ENCODE measurements around the gene OR4A15.

Gene OR4A15

GRCh38 chr11:55367674-55368073 lies at the start of gene OR4A15:
TSS of gene OR4A15 (plus strand) at chr11:55367974. CDS start at chr11:55367974, 0 bp downstream.
- FAIRE-seq (no peak), DNase-seq (ENCODE audit: insufficient read length, low spot score) (no peak)

GRCh38 chr11:55324500-55324899 lies 43.3 kb upstream of the OR4A15 start:
- no peak for FAIRE-seq
- no peak for DNase-seq (ENCODE audit: insufficient read length, low spot score)

GRCh38 chr11:55342901-55343300 lies 24.9 kb upstream of the OR4A15 start, which contains the start of gene OR4A16:
TSS of gene OR4A16 (plus strand) at chr11:55343201. CDS start at chr11:55343201, 0 bp downstream.
- DNase-seq (ENCODE audit: insufficient read length, low spot score) = no peak
- FAIRE-seq = no peak

GRCh38 chr11:55345306-55345705 lies 22.5 kb upstream of the OR4A15 start:
- DNase-seq (ENCODE audit: insufficient read length, low spot score) (no peak), FAIRE-seq (no peak)

- FAIRE-seq = no peak
- no peak for DNase-seq (ENCODE audit: insufficient read length, low spot score)
Observed at GRCh38 chr11:55349032-55349431, 18.7 kb upstream of the OR4A15 start.

- DNase-seq (ENCODE audit: insufficient read length, low spot score) = no peak
- FAIRE-seq = no peak
Observed at GRCh38 chr11:55357560-55358184, 10.1 kb upstream of the OR4A15 start.

- DNase-seq (ENCODE audit: insufficient read length, low spot score) = no peak
- FAIRE-seq = no peak
Observed at GRCh38 chr11:55401011-55401410, 33.2 kb downstream of the OR4A15 start.
